Astrocyte (in vitro differentiated cells and primary cell): ENCODE measurements around the gene JAG2. TPM values are rescaled to one million over a fixed set of nuclear protein-coding genes. Genes with fewer than 3 reads are reported as not detected.

Experiments used
- DNase-seq: peaks from one replicate; pipeline ENCODE4 v3.0.0-alpha.2; 2010; ENCODE audit warnings: low read depth
- FAIRE-seq: peaks from 2 replicates; lab custom pipeline; 2011; peaks lifted over from hg19 to GRCh38; lab: Jason Lieb, UNC
- H2AFZ ChIP-seq: 2 replicates; pipeline ENCODE4 v1.6.0; 2012; ENCODE audit warnings: low read depth, low read length, inconsistent platforms
- H3K27ac ChIP-seq: 2 replicates; pipeline ENCODE4 v1.5.1; 2011; ENCODE audit warnings: low read depth, low read length, inconsistent platforms
- H3K27me3 ChIP-seq: 2 replicates; pipeline ENCODE4 v1.6.0; 2011; ENCODE audit warnings: low read length, inconsistent platforms; ENCODE audit not compliant: insufficient read depth
- H3K36me3 ChIP-seq: 2 replicates; pipeline ENCODE4 v1.5.1; 2011; ENCODE audit warnings: low read length, inconsistent platforms; ENCODE audit not compliant: insufficient read depth
- H3K4me1 ChIP-seq: 2 replicates; pipeline ENCODE4 v1.5.1; 2011; ENCODE audit warnings: low read length, inconsistent platforms; ENCODE audit not compliant: insufficient read depth
- H3K4me2 ChIP-seq: 2 replicates; pipeline ENCODE4 v1.6.0; 2012; ENCODE audit warnings: low read length, inconsistent platforms
- H3K4me3 ChIP-seq: 2 replicates; pipeline ENCODE4 v1.5.1; 2011; ENCODE audit warnings: low read depth, mild to moderate bottlenecking, low read length, inconsistent platforms; ENCODE audit not compliant: insufficient read depth
- H3K79me2 ChIP-seq: 2 replicates; pipeline ENCODE4 v1.6.0; 2012; ENCODE audit warnings: mild to moderate bottlenecking, low read length, inconsistent platforms; ENCODE audit not compliant: insufficient read depth
- H3K9ac ChIP-seq: 2 replicates; pipeline ENCODE4 v1.6.0; 2012; ENCODE audit warnings: mild to moderate bottlenecking, low read length, inconsistent platforms
- H3K9me3 ChIP-seq: 2 replicates; pipeline ENCODE4 v1.5.1; 2012; ENCODE audit warnings: low read depth, mild to moderate bottlenecking, low read length, inconsistent platforms; ENCODE audit not compliant: insufficient read depth
- H4K20me1 ChIP-seq: 2 replicates; pipeline ENCODE4 v1.6.0; 2012; ENCODE audit warnings: low read length, inconsistent platforms; ENCODE audit not compliant: insufficient read depth
- H3K27ac Mint-ChIP-seq: one replicate; pipeline ENCODE4 v1.8.0; 2021; ENCODE audit warnings: mild to moderate bottlenecking, mixed read lengths; ENCODE audit not compliant: unreplicated experiment
- H3K27me3 Mint-ChIP-seq: one replicate; pipeline ENCODE4 v1.8.0; 2021; ENCODE audit warnings: low read depth, mixed read lengths; ENCODE audit not compliant: unreplicated experiment
- H3K36me3 Mint-ChIP-seq: one replicate; pipeline ENCODE4 v1.8.0; 2021; ENCODE audit warnings: low read depth, mixed read lengths; ENCODE audit not compliant: unreplicated experiment
- H3K4me1 Mint-ChIP-seq: one replicate; pipeline ENCODE4 v1.8.0; 2021; ENCODE audit warnings: low read depth, mixed read lengths; ENCODE audit not compliant: unreplicated experiment
- H3K4me3 Mint-ChIP-seq: one replicate; pipeline ENCODE4 v1.8.0; 2021; ENCODE audit warnings: mild to moderate bottlenecking, moderate library complexity, mixed read lengths; ENCODE audit not compliant: unreplicated experiment
- H3K9me3 Mint-ChIP-seq: one replicate; pipeline ENCODE4 v1.8.0; 2021; ENCODE audit warnings: mild to moderate bottlenecking, mixed read lengths; ENCODE audit not compliant: unreplicated experiment
- CTCF ChIP-seq: IDR thresholded peaks from 2 replicates; pipeline ENCODE4 v1.5.1; 2011; ENCODE audit warnings: low read depth, mild to moderate bottlenecking, inconsistent platforms, low read length, moderate library complexity; ENCODE audit not compliant: insufficient read depth
- EZH2 ChIP-seq: IDR thresholded peaks from 2 replicates; pipeline ENCODE4 v1.6.1; 2012; ENCODE audit warnings: mild to moderate bottlenecking, low read length, inconsistent platforms; ENCODE audit not compliant: insufficient read depth
- total RNA-seq: library from RNA; stranded (reverse); gene quantifications from 2 replicates; pipeline ENCODE4 v1.2.1, GENCODE V29; 2021

JAG2 gene
- total RNA-seq, 1 donor from 2014 or later, result 6.6 TPM

GRCh38 chr14:105149146-105149781, 19.3 kb downstream of the JAG2 start:
- Histone ChIP-seq H3K9ac (no peak overlapping the region), H3K27me3 (no peaks in the 10 kb centered on the region), H3K4me2 (no peak overlapping the region), H3K9me3 (no peaks in the 10 kb centered on the region), H4K20me1 (no peaks in the 10 kb centered on the region), H2AFZ (no peak overlapping the region), H3K36me3 (no peaks in the 10 kb centered on the region), H3K79me2 (no peaks in the 10 kb centered on the region), H3K27ac (no peak overlapping the region), H3K4me3 (no peak overlapping the region), H3K4me1 (no peaks in the 10 kb centered on the region)
- FAIRE-seq, result no peak
- H3K9me3 Mint-ChIP-seq, result no peaks in the 10 kb centered on the region
- H3K4me1 Mint-ChIP-seq, result no peaks in the 10 kb centered on the region
- no peak for DNase-seq
- no peaks in the 10 kb centered on the region for H3K36me3 Mint-ChIP-seq
- TF ChIP-seq CTCF (no peak), EZH2 (no peak)
- no peak overlapping the region for H3K27ac Mint-ChIP-seq
- H3K4me3 Mint-ChIP-seq, result no peak overlapping the region
- H3K27me3 Mint-ChIP-seq, result peaks cover 3% of the 10 kb centered on the region

GRCh38 chr14:105148604-105149145, 19.9 kb downstream of the JAG2 start:
- Histone ChIP-seq H3K4me2 (no peak overlapping the region), H3K27ac (no peak overlapping the region), H3K79me2 (no peaks in the 10 kb centered on the region), H2AFZ (no peak overlapping the region), H3K9ac (no peak overlapping the region), H3K9me3 (no peaks in the 10 kb centered on the region), H4K20me1 (no peaks in the 10 kb centered on the region), H3K36me3 (no peaks in the 10 kb centered on the region), H3K27me3 (no peaks in the 10 kb centered on the region), H3K4me3 (no peak overlapping the region), H3K4me1 (no peaks in the 10 kb centered on the region)
- Mint-ChIP-seq H3K9me3 (no peaks in the 10 kb centered on the region), H3K4me3 (no peak overlapping the region), H3K27me3 (peaks cover 2% of the 10 kb centered on the region), H3K4me1 (no peaks in the 10 kb centered on the region), H3K27ac (no peak overlapping the region), H3K36me3 (no peaks in the 10 kb centered on the region)
- TF ChIP-seq CTCF (no peak), EZH2 (no peak)
- no peak for DNase-seq
- FAIRE-seq, result no peak
